Epithelial cell of umbilical artery (primary cell): ENCODE results near the gene PCDHB15. TPM values are rescaled to one million over a fixed set of nuclear protein-coding genes. Genes with fewer than 3 reads are reported as not detected.

Source experiments
- total RNA-seq: library from RNA; depleted of rRNA; stranded (reverse); fragments of >200 nt; gene quantifications from 2 replicates; pipeline ENCODE4 v1.2.3, GENCODE V29; 2014

Gene PCDHB15
- 0.32 and 0.46 TPM in 2 replicates for total RNA-seq

DNA sequence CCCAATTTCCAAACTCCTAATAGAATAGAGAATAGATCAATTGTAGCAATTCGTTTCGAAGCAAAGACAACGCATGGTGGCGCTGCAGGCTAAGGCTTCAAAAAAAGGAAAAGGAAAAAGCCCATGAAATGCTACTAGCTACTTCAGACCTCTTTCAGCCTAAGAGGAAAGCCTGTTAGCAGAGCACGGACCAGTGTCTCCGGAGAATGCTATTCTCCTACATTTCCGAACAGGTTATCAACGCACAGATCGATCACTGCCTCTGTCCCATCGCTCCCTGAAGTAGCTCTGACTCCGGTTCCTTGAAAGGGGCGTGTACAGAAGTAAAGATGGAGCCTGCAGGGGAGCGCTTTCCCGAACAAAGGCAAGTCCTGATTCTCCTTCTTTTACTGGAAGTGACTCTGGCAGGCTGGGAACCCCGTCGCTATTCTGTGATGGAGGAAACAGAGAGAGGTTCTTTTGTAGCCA is at the start of gene PCDHB15:
TSS of gene PCDHB15 (plus strand) at position 146 of the 468 bp plus-strand sequence. CDS start at position 330, 184 bp downstream.

DNA sequence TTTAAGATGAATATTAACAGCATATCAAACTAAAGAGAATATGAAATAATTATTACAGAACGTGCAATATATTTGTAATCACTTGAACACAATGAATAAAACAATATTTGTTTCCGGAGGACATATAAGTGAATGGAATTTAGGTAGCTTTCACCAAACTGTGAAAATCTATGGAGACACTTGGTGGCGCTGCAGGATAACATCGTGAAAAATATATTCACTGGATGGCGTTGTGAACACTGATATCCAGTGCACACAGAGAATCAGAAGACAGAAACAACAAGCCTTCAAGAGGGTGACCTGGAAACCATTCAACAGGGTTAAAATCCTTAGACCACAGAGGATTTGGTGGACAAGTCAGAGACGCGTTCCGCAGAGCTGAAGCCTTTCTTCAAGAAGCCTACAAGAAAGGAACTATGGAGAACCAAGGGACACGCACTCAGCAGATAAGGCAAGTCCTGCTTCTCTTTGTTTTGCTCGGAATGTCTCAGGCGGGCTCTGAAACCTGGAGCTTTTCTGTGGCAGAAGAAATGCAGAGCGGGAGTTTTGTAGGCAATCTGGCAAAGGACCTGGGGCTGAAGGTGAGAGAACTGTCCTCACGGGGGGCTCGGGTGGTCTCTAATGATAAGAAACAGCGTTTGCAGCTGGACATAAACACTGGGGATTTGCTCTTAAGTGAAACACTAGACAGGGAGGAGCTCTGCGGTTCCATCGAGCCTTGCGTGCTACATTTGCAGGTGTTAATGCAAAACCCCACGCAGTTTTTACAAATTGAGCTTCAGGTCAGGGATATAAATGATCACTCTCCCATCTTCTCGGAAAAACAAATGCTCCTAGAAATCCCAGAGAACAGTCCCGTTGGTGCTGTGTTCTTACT is 45.6 kb upstream of the PCDHB15 start, which contains the start of gene PCDHB11:
TSS of gene PCDHB11 (plus strand) at position 269 of the 877 bp plus-strand sequence. CDS start at position 417, 148 bp downstream.

DNA sequence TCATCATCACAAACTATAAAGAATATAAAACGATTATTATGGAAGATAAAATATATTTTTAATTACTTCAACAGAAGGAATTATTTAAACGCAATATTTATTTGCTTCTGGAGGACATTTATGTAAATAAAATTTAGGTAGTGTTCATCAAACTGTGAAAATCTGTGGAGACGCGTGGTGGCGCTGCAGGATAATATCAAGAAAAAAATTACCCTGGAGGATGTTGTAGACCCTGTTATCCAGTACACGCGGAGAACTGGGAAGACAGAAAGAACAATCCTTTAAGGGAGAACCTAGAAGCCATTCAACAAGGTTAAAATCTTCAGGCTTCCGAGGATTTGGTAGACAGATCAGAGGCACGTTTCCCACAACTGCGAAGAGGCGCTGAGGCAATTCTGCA is 36.7 kb upstream of the PCDHB15 start, which contains the start of gene PCDHB12:
TSS of gene PCDHB12 (plus strand) at position 242 of the 400 bp plus-strand sequence. CDS start 189 bp downstream, outside the sequence.

DNA sequence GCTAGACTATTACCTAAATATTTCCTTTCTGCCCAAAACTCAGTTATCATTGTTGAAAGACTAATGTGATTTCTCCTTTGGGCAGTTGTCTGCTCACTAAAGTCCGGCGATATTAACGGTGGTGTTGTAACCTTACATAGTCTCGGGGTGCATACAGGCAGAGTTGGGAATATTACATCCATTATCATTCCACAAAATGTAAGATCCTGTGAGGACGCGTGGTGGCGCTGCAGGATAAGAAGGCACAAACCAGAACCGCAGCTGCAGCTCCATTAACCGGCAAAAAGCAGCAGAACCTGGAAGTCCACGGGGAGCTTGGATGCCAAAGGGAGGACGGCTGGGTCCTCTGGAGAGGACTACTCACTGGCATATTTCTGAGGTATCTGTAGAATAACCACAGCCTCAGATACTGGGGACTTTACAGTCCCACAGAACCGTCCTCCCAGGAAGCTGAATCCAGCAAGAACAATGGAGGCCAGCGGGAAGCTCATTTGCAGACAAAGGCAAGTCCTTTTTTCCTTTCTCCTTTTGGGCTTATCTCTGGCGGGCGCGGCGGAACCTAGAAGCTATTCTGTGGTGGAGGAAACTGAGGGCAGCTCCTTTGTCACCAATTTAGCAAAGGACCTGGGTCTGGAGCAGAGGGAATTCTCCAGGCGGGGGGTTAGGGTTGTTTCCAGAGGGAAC is 31.4 kb upstream of the PCDHB15 start, which contains the start of gene PCDHB13:
TSS of gene PCDHB13 (plus strand) at position 264 of the 684 bp plus-strand sequence. CDS start at position 469, 205 bp downstream.

DNA sequence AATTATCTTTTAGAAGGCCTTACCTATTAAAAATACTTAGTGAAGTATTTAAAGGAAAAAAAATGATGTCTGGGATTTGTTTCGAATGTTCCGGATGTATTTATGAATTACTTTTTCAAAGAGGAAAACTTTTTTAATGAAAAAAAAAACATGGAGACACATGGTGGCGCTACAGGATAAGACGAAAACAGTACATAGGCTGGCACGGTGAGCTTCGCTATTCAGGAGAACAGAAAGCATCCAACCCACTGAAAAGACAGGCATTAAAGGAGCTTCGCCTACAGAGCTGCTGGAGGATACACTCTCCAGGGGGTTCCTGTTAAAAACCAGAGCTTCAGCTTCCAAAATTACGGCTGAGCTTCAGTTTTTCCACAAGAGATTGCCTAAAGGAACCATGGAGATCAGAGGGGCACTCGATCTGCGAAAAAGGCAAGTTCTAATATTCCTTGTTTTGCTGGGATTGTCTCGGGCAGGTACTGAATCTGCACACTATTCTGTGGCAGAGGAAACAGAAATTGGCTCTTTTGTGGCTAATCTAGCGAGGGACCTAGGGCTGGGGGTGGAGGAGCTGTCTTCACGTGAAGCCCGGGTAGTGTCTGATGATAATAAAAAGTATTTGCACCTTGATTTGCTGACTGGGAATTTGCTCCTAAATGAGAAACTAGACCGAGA is 21.9 kb upstream of the PCDHB15 start, which contains the start of gene PCDHB14:
TSS of gene PCDHB14 (plus strand) at position 232 of the 672 bp plus-strand sequence. CDS start at position 395, 163 bp downstream.

Other genes starting within 250 kb of the PCDHB15 start
- gene PCDHB1, start 194.0 kb upstream of the PCDHB15 start, total RNA-seq = not detected in 2 replicates
- gene PCDHB2, start 150.8 kb upstream of the PCDHB15 start, total RNA-seq = under 0.01 and 0.32 TPM in 2 replicates
- under 0.01 TPM in 1 of 2 replicates, not detected in the other for gene PCDHB3, start 144.9 kb upstream of the PCDHB15 start, total RNA-seq
- under 0.01 and 0.15 TPM in 2 replicates for gene PCDHB4, start 123.6 kb upstream of the PCDHB15 start, total RNA-seq
- gene PCDHB5, start 110.2 kb upstream of the PCDHB15 start, total RNA-seq = under 0.01 and 0.46 TPM in 2 replicates
- gene PCDHB6, start 95.3 kb upstream of the PCDHB15 start, total RNA-seq = not detected in 2 replicates
- under 0.01 TPM in 1 of 2 replicates, not detected in the other for gene PCDHB7, start 72.8 kb upstream of the PCDHB15 start, total RNA-seq
- gene PCDHB8, start 67.6 kb upstream of the PCDHB15 start, total RNA-seq = under 0.01 and 0.15 TPM in 2 replicates
- under 0.01 TPM in 2 replicates for gene PCDHB16, start 63.0 kb upstream of the PCDHB15 start, total RNA-seq
- 0.15 TPM in 1 of 2 replicates, not detected in the other for gene PCDHB9, start 58.2 kb upstream of the PCDHB15 start, total RNA-seq
- 0.30 and 0.32 TPM in 2 replicates for gene PCDHB10, start 53.0 kb upstream of the PCDHB15 start, total RNA-seq
- gene PCDHB11, start 45.8 kb upstream of the PCDHB15 start, total RNA-seq = under 0.01 and 0.15 TPM in 2 replicates
- under 0.01 TPM in 1 of 2 replicates, not detected in the other for gene PCDHB12, start 36.7 kb upstream of the PCDHB15 start, total RNA-seq
- 0.15 and 0.65 TPM in 2 replicates for gene PCDHB13, start 31.5 kb upstream of the PCDHB15 start, total RNA-seq
- gene PCDHB14, start 22.1 kb upstream of the PCDHB15 start, total RNA-seq = 0.61 and 0.65 TPM in 2 replicates
- gene SLC25A2, start 58.7 kb downstream of the PCDHB15 start, total RNA-seq = 0.15 TPM in 1 of 2 replicates, not detected in the other
- gene TAF7, start 75.4 kb downstream of the PCDHB15 start, total RNA-seq = 76.7 and 85.6 TPM in 2 replicates
- gene PCDHGA1, start 85.1 kb downstream of the PCDHB15 start, total RNA-seq = under 0.01 and 0.32 TPM in 2 replicates
- 0.46 and 0.65 TPM in 2 replicates for gene PCDHGA2, start 93.4 kb downstream of the PCDHB15 start, total RNA-seq
- 0.15 and 0.32 TPM in 2 replicates for gene PCDHGA3, start 98.4 kb downstream of the PCDHB15 start, total RNA-seq
- gene PCDHGB1, start 104.7 kb downstream of the PCDHB15 start, total RNA-seq = under 0.01 and 0.65 TPM in 2 replicates
- 1.7 and 1.9 TPM in 2 replicates for gene PCDHGA4, start 109.6 kb downstream of the PCDHB15 start, total RNA-seq
- 0.46 and 0.65 TPM in 2 replicates for gene PCDHGB2, start 114.6 kb downstream of the PCDHB15 start, total RNA-seq
- gene PCDHGA5, start 118.8 kb downstream of the PCDHB15 start, total RNA-seq = 0.30 and 0.32 TPM in 2 replicates
- gene PCDHGB3, start 124.8 kb downstream of the PCDHB15 start, total RNA-seq = 0.46 and 1.3 TPM in 2 replicates
- gene PCDHGA6, start 128.5 kb downstream of the PCDHB15 start, total RNA-seq = 0.76 and 0.97 TPM in 2 replicates
- 0.65 and 0.91 TPM in 2 replicates for gene PCDHGA7, start 137.3 kb downstream of the PCDHB15 start, total RNA-seq
- 4.9 and 10.1 TPM in 2 replicates for gene PCDHGB4, start 142.3 kb downstream of the PCDHB15 start, total RNA-seq
- gene PCDHGA8, start 147.2 kb downstream of the PCDHB15 start, total RNA-seq = 0.46 and 0.97 TPM in 2 replicates
- gene PCDHGB5, start 152.6 kb downstream of the PCDHB15 start, total RNA-seq = 6.1 and 9.1 TPM in 2 replicates
- gene PCDHGA9, start 157.4 kb downstream of the PCDHB15 start, total RNA-seq = 0.76 and 0.97 TPM in 2 replicates
- gene PCDHGB6, start 162.6 kb downstream of the PCDHB15 start, total RNA-seq = 0.97 and 1.1 TPM in 2 replicates
- gene PCDHGA10, start 167.6 kb downstream of the PCDHB15 start, total RNA-seq = 2.3 TPM in 2 replicates
- gene PCDHGB7, start 172.3 kb downstream of the PCDHB15 start, total RNA-seq = 2.9 and 3.3 TPM in 2 replicates
- 5.3 and 5.8 TPM in 2 replicates for gene PCDHGA11, start 175.7 kb downstream of the PCDHB15 start, total RNA-seq
- gene PCDHGA12, start 185.1 kb downstream of the PCDHB15 start, total RNA-seq = 5.2 and 5.9 TPM in 2 replicates
- gene PCDHGC3, start 230.6 kb downstream of the PCDHB15 start, total RNA-seq = 6.5 and 7.8 TPM in 2 replicates
- gene PCDHGC4, start 239.6 kb downstream of the PCDHB15 start, total RNA-seq = 0.32 and 0.46 TPM in 2 replicates
- 0.32 TPM in 1 of 2 replicates, not detected in the other for gene PCDHGC5, start 243.7 kb downstream of the PCDHB15 start, total RNA-seq